ENCODE data around the gene LSAMP. TPM values are rescaled to one million over a fixed set of nuclear protein-coding genes. Genes with fewer than 3 reads are reported as not detected.

The LSAMP gene
- polyA plus RNA-seq, 3 donors = not detected

DNA sequence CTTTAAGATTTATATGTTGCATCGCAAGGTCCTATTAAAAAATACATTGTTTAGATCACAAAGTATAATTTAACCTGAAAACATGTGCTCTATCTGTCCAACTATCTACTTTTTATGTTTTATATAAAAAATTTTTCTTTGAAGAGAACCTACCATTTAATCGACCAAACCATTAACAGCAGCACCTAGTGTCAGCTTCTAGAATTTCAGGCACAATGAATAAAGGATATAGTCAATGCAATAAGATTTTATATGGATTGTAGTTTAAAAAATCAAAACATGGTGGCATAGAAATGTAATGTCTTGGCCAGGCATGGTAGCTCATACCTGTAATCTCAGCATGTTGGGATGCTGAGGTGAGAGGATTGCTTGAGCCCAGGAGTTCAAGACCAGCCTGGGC, 508.2 kb downstream of the LSAMP start:
- no peaks in the 10 kb centered on the region for H3K36me3 Mint-ChIP-seq
- no peak overlapping the region for H2AFZ ChIP-seq (ENCODE audit: insufficient read depth, low read depth, low read length, poor library complexity, severe bottlenecking)
- no peaks in the 10 kb centered on the region for H4K20me1 ChIP-seq (ENCODE audit: insufficient read depth, low read length)
- no peak overlapping the region for H3K27ac Mint-ChIP-seq
- intact Hi-C loops (cut with micrococcal nuclease) = no loop called here
- no peak for DNase-seq
- H3K27ac ChIP-seq (ENCODE audit: low read depth in 1 of 2, low read length in 2 of 2) = no peak overlapping the region
- H3K9ac ChIP-seq (ENCODE audit: insufficient read depth, low read length, poor library complexity, severe bottlenecking) = no peak overlapping the region
- no peaks in the 10 kb centered on the region for H3K79me2 ChIP-seq (ENCODE audit: insufficient read depth, low read length)
- peaks cover 1 to 5% (median 5%) of the 10 kb centered on the region in 3 donors for H3K27me3 Mint-ChIP-seq (ENCODE audit: low read depth in 3 of 3)
- H3K4me1 ChIP-seq (ENCODE audit: control insufficient read depth in 1 of 2, insufficient read depth in 2 of 2, low read length in 2 of 2) = no peaks in the 10 kb centered on the region
- WGBS (ENCODE audit: insufficient coverage) = no CpG with 5 or more reads among the region's 2 CpGs
- H3K9me3 Mint-ChIP-seq = peaks cover 0 to 7% (median 4%) of the 10 kb centered on the region in 7 donors
- H3K9me3 ChIP-seq (replicated peaks in 1 of 2; ENCODE audit: control insufficient read depth in 1 of 2, insufficient read depth in 1 of 2, low read length in 2 of 2) = no peaks in the 10 kb centered on the region
- TF ChIP-seq, protein P1, sequence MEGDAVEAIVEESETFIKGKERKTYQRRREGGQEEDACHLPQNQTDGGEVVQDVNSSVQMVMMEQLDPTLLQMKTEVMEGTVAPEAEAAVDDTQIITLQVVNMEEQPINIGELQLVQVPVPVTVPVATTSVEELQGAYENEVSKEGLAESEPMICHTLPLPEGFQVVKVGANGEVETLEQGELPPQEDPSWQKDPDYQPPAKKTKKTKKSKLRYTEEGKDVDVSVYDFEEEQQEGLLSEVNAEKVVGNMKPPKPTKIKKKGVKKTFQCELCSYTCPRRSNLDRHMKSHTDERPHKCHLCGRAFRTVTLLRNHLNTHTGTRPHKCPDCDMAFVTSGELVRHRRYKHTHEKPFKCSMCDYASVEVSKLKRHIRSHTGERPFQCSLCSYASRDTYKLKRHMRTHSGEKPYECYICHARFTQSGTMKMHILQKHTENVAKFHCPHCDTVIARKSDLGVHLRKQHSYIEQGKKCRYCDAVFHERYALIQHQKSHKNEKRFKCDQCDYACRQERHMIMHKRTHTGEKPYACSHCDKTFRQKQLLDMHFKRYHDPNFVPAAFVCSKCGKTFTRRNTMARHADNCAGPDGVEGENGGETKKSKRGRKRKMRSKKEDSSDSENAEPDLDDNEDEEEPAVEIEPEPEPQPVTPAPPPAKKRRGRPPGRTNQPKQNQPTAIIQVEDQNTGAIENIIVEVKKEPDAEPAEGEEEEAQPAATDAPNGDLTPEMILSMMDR (IDR thresholded peaks at IDR 0.05) = no peak
- H3K36me3 ChIP-seq (replicated peaks in 1 of 2; ENCODE audit: control insufficient read depth in 1 of 2, insufficient read depth in 2 of 2, low read length in 2 of 2) = no peaks in the 10 kb centered on the region
- no peaks in the 10 kb centered on the region for H3K4me1 Mint-ChIP-seq
- H3K27me3 ChIP-seq (ENCODE audit: control insufficient read depth in 2 of 2, insufficient read depth in 2 of 2, low read length in 2 of 2) = no peaks in the 10 kb centered on the region
- H3K4me2 ChIP-seq (replicated peaks; ENCODE audit: extremely low read depth, low read length, poor library complexity, severe bottlenecking) = no peak overlapping the region
- no peak overlapping the region for H3K4me3 ChIP-seq (replicated peaks in 1 of 3; ENCODE audit: low read depth in 2 of 3, low read length in 3 of 3)
- H3K4me3 Mint-ChIP-seq = no peak overlapping the region

DNA sequence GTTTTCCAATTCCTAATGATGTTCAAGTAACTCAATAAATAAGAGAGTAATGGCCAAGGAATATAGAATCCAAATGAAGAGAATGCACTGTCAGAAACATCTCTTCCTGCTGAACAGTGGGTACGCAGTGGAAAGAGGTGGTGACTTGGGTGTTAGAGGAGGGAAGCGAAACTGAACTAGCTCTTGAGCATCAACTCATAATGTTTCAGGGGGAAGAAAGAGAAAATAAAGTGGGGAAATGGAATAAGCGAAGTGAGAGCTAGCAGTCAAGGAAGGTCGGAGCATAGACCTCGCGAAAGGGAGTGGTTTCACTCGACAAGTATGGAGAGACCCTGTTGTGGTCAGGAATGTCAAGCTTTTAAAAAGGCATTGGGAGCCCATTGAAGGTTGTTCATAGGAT, 512.5 kb downstream of the LSAMP start:
- H3K27ac Mint-ChIP-seq = no peak overlapping the region
- H3K4me1 Mint-ChIP-seq = no peaks in the 10 kb centered on the region
- H3K4me3 Mint-ChIP-seq = no peak overlapping the region
- DNase-seq = no peak
- H3K27me3 Mint-ChIP-seq (ENCODE audit: low read depth in 3 of 3) = peaks cover 1 to 4% (median 2%) of the 10 kb centered on the region in 3 donors
- no peak overlapping the region for H3K27ac ChIP-seq (ENCODE audit: low read depth in 1 of 2, low read length in 2 of 2)
- TF ChIP-seq, protein P1 (IDR thresholded peaks at IDR 0.05) = no peak
- H3K9me3 Mint-ChIP-seq = peaks cover 0 to 5% (median 0%) of the 10 kb centered on the region in 7 donors
- H3K79me2 ChIP-seq (ENCODE audit: insufficient read depth, low read length) = no peaks in the 10 kb centered on the region
- H4K20me1 ChIP-seq (ENCODE audit: insufficient read depth, low read length) = no peaks in the 10 kb centered on the region
- H3K4me2 ChIP-seq (replicated peaks; ENCODE audit: extremely low read depth, low read length, poor library complexity, severe bottlenecking) = no peak overlapping the region
- H3K36me3 Mint-ChIP-seq = no peaks in the 10 kb centered on the region
- no peaks in the 10 kb centered on the region for H3K36me3 ChIP-seq (replicated peaks in 1 of 2; ENCODE audit: control insufficient read depth in 1 of 2, insufficient read depth in 2 of 2, low read length in 2 of 2)
- WGBS (ENCODE audit: insufficient coverage) = 94% methylated on average over 7 of the region's 7 CpGs
- H3K4me1 ChIP-seq (ENCODE audit: control insufficient read depth in 1 of 2, insufficient read depth in 2 of 2, low read length in 2 of 2) = no peaks in the 10 kb centered on the region
- no peak overlapping the region for H3K9ac ChIP-seq (ENCODE audit: insufficient read depth, low read length, poor library complexity, severe bottlenecking)
- no peak overlapping the region for H3K4me3 ChIP-seq (replicated peaks in 1 of 3; ENCODE audit: low read depth in 2 of 3, low read length in 3 of 3)
- H3K9me3 ChIP-seq (replicated peaks in 1 of 2; ENCODE audit: control insufficient read depth in 1 of 2, insufficient read depth in 1 of 2, low read length in 2 of 2) = no peaks in the 10 kb centered on the region
- H2AFZ ChIP-seq (ENCODE audit: insufficient read depth, low read depth, low read length, poor library complexity, severe bottlenecking) = no peak overlapping the region
- intact Hi-C loops (cut with micrococcal nuclease) = no loop called here
- no peaks in the 10 kb centered on the region for H3K27me3 ChIP-seq (ENCODE audit: control insufficient read depth in 2 of 2, insufficient read depth in 2 of 2, low read length in 2 of 2)
